ENCODE data around the gene ERH. TPM values are rescaled to one million over a fixed set of nuclear protein-coding genes. Genes with fewer than 3 reads are reported as not detected.

The ERH gene
- total and polyA plus RNA-seq, 4 donors = 69.1 to 203 (median 138) TPM

GRCh38 chr14:69349091-69349777 is 48.9 kb downstream of the ERH start:
- no peak for DNase-seq
- no peaks in the 10 kb centered on the region for H3K36me3 ChIP-seq (ENCODE audit: control insufficient read depth in 4 of 4, insufficient read depth in 4 of 4, low read length in 4 of 4)
- WGBS, 2 donors = 87 to 90% methylated on average over 11 of the region's 11 CpGs
- H3K27ac ChIP-seq (ENCODE audit: low read depth in 1 of 2, low read length in 1 of 2) = no peak overlapping the region
- ATAC-seq (ENCODE audit: insufficient read depth, low FRiP score) = no peak
- H3K4me3 ChIP-seq = no peak overlapping the region
- H3K27me3 ChIP-seq (ENCODE audit: control insufficient read depth in 3 of 3, insufficient read depth in 3 of 3, low read length in 2 of 3) = no peaks in the 10 kb centered on the region
- TF ChIP-seq, protein P1, sequence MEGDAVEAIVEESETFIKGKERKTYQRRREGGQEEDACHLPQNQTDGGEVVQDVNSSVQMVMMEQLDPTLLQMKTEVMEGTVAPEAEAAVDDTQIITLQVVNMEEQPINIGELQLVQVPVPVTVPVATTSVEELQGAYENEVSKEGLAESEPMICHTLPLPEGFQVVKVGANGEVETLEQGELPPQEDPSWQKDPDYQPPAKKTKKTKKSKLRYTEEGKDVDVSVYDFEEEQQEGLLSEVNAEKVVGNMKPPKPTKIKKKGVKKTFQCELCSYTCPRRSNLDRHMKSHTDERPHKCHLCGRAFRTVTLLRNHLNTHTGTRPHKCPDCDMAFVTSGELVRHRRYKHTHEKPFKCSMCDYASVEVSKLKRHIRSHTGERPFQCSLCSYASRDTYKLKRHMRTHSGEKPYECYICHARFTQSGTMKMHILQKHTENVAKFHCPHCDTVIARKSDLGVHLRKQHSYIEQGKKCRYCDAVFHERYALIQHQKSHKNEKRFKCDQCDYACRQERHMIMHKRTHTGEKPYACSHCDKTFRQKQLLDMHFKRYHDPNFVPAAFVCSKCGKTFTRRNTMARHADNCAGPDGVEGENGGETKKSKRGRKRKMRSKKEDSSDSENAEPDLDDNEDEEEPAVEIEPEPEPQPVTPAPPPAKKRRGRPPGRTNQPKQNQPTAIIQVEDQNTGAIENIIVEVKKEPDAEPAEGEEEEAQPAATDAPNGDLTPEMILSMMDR (IDR thresholded peaks at IDR 0.05; ENCODE audit: control extremely low read depth, extremely low read depth) = no peak
- H3K9ac ChIP-seq (ENCODE audit: insufficient read depth in 1 of 2, low read length in 2 of 2) = no peak overlapping the region
- H3K9me3 ChIP-seq (ENCODE audit: control insufficient read depth in 4 of 4, insufficient read depth in 3 of 4, low read length in 3 of 4) = no peaks in the 10 kb centered on the region
- H3K4me1 ChIP-seq (ENCODE audit: control insufficient read depth in 5 of 5, insufficient read depth in 5 of 5, low read length in 5 of 5) = peaks cover 0 to 1% (median 0%) of the 10 kb centered on the region in 5 donors

DNA sequence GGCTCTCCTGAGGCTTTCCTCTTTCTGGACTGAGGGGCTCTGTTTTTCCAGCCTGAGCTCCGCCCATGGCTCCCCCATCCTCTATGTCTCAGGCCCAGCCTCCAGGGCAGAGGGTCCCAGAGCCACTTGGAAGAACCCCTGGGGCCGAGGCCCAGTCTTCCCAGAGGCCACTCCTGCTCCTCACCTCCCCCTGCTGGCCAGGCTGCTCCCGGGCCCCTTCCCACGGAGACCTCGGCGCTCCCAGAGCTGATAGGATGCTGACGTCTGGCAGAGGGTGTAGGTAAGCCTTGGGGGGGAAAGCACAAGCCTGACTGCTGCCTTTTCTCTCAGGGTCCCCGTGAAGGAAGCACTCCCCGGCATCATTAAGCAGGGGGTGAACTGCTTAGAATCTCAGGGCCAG is 51.4 kb downstream of the ERH start:
- ATAC-seq (ENCODE audit: insufficient read depth, low FRiP score) = no peak
- DNase-seq = no peak

DNA sequence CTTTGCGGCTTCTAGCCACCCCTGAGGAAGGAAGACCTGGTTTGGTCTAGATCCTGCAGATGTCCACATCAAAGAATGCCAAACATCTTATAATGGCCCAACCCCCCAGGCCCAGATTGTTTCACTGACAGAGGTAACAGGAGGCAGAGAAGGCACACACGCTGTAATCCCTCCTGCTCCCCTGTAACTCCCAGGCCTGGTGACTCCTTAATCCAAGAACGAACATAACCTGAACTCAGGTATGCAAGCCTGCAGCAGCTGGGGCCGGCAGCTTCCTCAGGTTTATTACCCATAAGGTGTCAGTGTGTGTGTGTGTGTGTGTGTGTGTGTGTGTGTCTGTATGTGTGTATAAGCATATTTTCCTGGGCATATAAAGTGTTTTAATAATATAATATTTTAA is 52.7 kb downstream of the ERH start:
- no peak overlapping the region for H3K9ac ChIP-seq (ENCODE audit: insufficient read depth in 1 of 2, low read length in 2 of 2)
- 60 to 62% methylated on average over 4 of the region's 4 CpGs for WGBS, 2 donors
- no peaks in the 10 kb centered on the region for H3K27me3 ChIP-seq (ENCODE audit: control insufficient read depth in 3 of 3, insufficient read depth in 3 of 3, low read length in 2 of 3)
- ATAC-seq (ENCODE audit: insufficient read depth, low FRiP score) (no peak), DNase-seq (no peak)
- TF ChIP-seq, protein P1 (IDR thresholded peaks at IDR 0.05; ENCODE audit: control extremely low read depth, extremely low read depth) = no peak
- H3K4me1 ChIP-seq (ENCODE audit: control insufficient read depth in 5 of 5, insufficient read depth in 5 of 5, low read length in 5 of 5) = no peaks in the 10 kb centered on the region
- H3K4me3 ChIP-seq = no peak overlapping the region
- H3K9me3 ChIP-seq (ENCODE audit: control insufficient read depth in 4 of 4, insufficient read depth in 3 of 4, low read length in 3 of 4) = no peaks in the 10 kb centered on the region
- H3K27ac ChIP-seq (ENCODE audit: low read depth in 1 of 2, low read length in 1 of 2) = no peak overlapping the region
- H3K36me3 ChIP-seq (ENCODE audit: control insufficient read depth in 4 of 4, insufficient read depth in 4 of 4, low read length in 4 of 4) = no peaks in the 10 kb centered on the region

More for the DNA sequence above, 51.4 kb downstream of the ERH start:
- TF ChIP-seq, protein P1 (IDR thresholded peaks at IDR 0.05; ENCODE audit: control extremely low read depth, extremely low read depth) = peak; percentile 13
- Histone ChIP-seq H3K9me3 (ENCODE audit: control insufficient read depth in 4 of 4, insufficient read depth in 3 of 4, low read length in 3 of 4) (no peaks in the 10 kb centered on the region), H3K9ac (ENCODE audit: insufficient read depth in 1 of 2, low read length in 2 of 2) (no peak overlapping the region), H3K27me3 (ENCODE audit: control insufficient read depth in 3 of 3, insufficient read depth in 3 of 3, low read length in 2 of 3) (no peaks in the 10 kb centered on the region), H3K27ac (ENCODE audit: low read depth in 1 of 2, low read length in 1 of 2) (no peak overlapping the region), H3K4me1 (ENCODE audit: control insufficient read depth in 5 of 5, insufficient read depth in 5 of 5, low read length in 5 of 5) (no peaks in the 10 kb centered on the region), H3K36me3 (ENCODE audit: control insufficient read depth in 4 of 4, insufficient read depth in 4 of 4, low read length in 4 of 4) (no peaks in the 10 kb centered on the region), H3K4me3 (no peak overlapping the region)
- WGBS, 2 donors = 25 to 42% methylated on average over 9 of the region's 9 CpGs

DNA sequence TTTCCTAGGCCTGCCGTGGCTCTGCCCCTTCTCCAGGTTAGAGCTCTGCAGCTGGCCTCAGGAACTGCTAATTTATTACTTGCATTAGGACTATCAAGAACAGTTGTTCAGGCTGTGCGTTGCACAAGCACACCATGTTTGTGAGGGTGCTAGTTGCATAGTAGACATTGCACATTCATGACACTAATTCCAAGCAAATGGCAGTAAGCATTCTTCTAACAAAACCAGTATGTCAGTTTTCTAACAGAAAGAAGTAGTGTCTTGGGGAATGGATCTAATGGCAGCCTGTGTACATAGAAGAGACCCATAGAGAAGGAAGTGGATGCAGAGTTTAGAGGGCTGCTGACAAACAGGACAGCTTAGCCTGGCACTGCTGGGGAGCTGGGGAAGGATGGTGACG is 53.9 kb downstream of the ERH start:
- Histone ChIP-seq H3K27me3 (ENCODE audit: control insufficient read depth in 3 of 3, insufficient read depth in 3 of 3, low read length in 2 of 3) (no peaks in the 10 kb centered on the region), H3K9ac (ENCODE audit: insufficient read depth in 1 of 2, low read length in 2 of 2) (no peak overlapping the region), H3K36me3 (ENCODE audit: control insufficient read depth in 4 of 4, insufficient read depth in 4 of 4, low read length in 4 of 4) (no peaks in the 10 kb centered on the region), H3K9me3 (ENCODE audit: control insufficient read depth in 4 of 4, insufficient read depth in 3 of 4, low read length in 3 of 4) (no peaks in the 10 kb centered on the region), H3K4me3 (no peak overlapping the region), H3K4me1 (ENCODE audit: control insufficient read depth in 5 of 5, insufficient read depth in 5 of 5, low read length in 5 of 5) (no peaks in the 10 kb centered on the region), H3K27ac (ENCODE audit: low read depth in 1 of 2, low read length in 1 of 2) (no peak overlapping the region)
- DNase-seq (no peak), ATAC-seq (ENCODE audit: insufficient read depth, low FRiP score) (no peak)
- 89 to 90% methylated on average over 3 of the region's 3 CpGs for WGBS, 2 donors
- TF ChIP-seq, protein P1 (IDR thresholded peaks at IDR 0.05; ENCODE audit: control extremely low read depth, extremely low read depth) = no peak
